ENCODE measurements around the gene TSPEAR. TPM values are rescaled to one million over a fixed set of nuclear protein-coding genes. Genes with fewer than 3 reads are reported as not detected.

Gene TSPEAR
- total and polyA plus RNA-seq, 2 donors (not counting 1 experiment from before 2014, with no cell fraction given): not detected

GRCh38 chr21:44514218-44514520 is 197.2 kb downstream of the TSPEAR start:
- no peak overlapping the region for H3K9ac ChIP-seq (ENCODE audit: insufficient read depth, low read length)
- no peak for DNase-seq (ENCODE audit: low read depth in 2 of 2)
- TF ChIP-seq EZH2 (IDR thresholded peaks at IDR 0.05; ENCODE audit: low read length, missing control alignments): no peak
- no peak for TF ChIP-seq CTCF (conservative IDR thresholded peaks at IDR 0.05 in 1 of 2, IDR thresholded peaks at IDR 0.05 in 1 of 2; ENCODE audit: low read depth in 1 of 2, low read length in 2 of 2)
- H3K36me3 ChIP-seq (ENCODE audit: control insufficient read depth, insufficient read depth, low read length): no peaks in the 10 kb centered on the region
- no peaks in the 10 kb centered on the region for H3K79me2 ChIP-seq (ENCODE audit: control insufficient read depth, insufficient read depth, low read length)
- no peaks in the 10 kb centered on the region for H3K4me1 ChIP-seq (ENCODE audit: control insufficient read depth, extremely low read depth, insufficient read depth, low read length)
- H3K27ac ChIP-seq (ENCODE audit: insufficient read depth, low read length): no peak overlapping the region
- no peaks in the 10 kb centered on the region for H3K27me3 ChIP-seq (ENCODE audit: control insufficient read depth, insufficient read depth, low read length)
- no peaks in the 10 kb centered on the region for H3K9me3 ChIP-seq (ENCODE audit: control insufficient read depth, insufficient read depth, low read depth, low read length)
- no peak overlapping the region for H3K4me3 ChIP-seq (replicated peaks in 1 of 4; ENCODE audit: control extremely low read depth in 1 of 4, insufficient read depth in 1 of 4, low read depth in 3 of 4, low read length in 4 of 4)
- H3K4me2 ChIP-seq (ENCODE audit: extremely low read depth, insufficient read depth, low read length): no peak overlapping the region
- H2AFZ ChIP-seq (ENCODE audit: low read length): no peak overlapping the region
- H4K20me1 ChIP-seq (ENCODE audit: control insufficient read depth, extremely low read depth, insufficient read depth, low read length): no peaks in the 10 kb centered on the region

- no peak overlapping the region for H3K27ac ChIP-seq (ENCODE audit: insufficient read depth, low read length)
- TF ChIP-seq CTCF (conservative IDR thresholded peaks at IDR 0.05 in 1 of 2, IDR thresholded peaks at IDR 0.05 in 1 of 2; ENCODE audit: low read depth in 1 of 2, low read length in 2 of 2) (no peak), EZH2 (IDR thresholded peaks at IDR 0.05; ENCODE audit: low read length, missing control alignments) (no peak)
- H3K36me3 ChIP-seq (ENCODE audit: control insufficient read depth, insufficient read depth, low read length): no peaks in the 10 kb centered on the region
- H3K4me3 ChIP-seq (replicated peaks in 1 of 4; ENCODE audit: control extremely low read depth in 1 of 4, insufficient read depth in 1 of 4, low read depth in 3 of 4, low read length in 4 of 4): no peak overlapping the region
- H2AFZ ChIP-seq (ENCODE audit: low read length): no peak overlapping the region
- H4K20me1 ChIP-seq (ENCODE audit: control insufficient read depth, extremely low read depth, insufficient read depth, low read length): no peaks in the 10 kb centered on the region
- no peak overlapping the region for H3K4me2 ChIP-seq (ENCODE audit: extremely low read depth, insufficient read depth, low read length)
- no peaks in the 10 kb centered on the region for H3K4me1 ChIP-seq (ENCODE audit: control insufficient read depth, extremely low read depth, insufficient read depth, low read length)
- no peak overlapping the region for H3K9ac ChIP-seq (ENCODE audit: insufficient read depth, low read length)
- H3K27me3 ChIP-seq (ENCODE audit: control insufficient read depth, insufficient read depth, low read length): no peaks in the 10 kb centered on the region
- no peaks in the 10 kb centered on the region for H3K9me3 ChIP-seq (ENCODE audit: control insufficient read depth, insufficient read depth, low read depth, low read length)
- no peaks in the 10 kb centered on the region for H3K79me2 ChIP-seq (ENCODE audit: control insufficient read depth, insufficient read depth, low read length)
- no peak for DNase-seq (ENCODE audit: low read depth in 2 of 2)
Observed at GRCh38 chr21:44513389-44514217, 197.8 kb downstream of the TSPEAR start.

DNA sequence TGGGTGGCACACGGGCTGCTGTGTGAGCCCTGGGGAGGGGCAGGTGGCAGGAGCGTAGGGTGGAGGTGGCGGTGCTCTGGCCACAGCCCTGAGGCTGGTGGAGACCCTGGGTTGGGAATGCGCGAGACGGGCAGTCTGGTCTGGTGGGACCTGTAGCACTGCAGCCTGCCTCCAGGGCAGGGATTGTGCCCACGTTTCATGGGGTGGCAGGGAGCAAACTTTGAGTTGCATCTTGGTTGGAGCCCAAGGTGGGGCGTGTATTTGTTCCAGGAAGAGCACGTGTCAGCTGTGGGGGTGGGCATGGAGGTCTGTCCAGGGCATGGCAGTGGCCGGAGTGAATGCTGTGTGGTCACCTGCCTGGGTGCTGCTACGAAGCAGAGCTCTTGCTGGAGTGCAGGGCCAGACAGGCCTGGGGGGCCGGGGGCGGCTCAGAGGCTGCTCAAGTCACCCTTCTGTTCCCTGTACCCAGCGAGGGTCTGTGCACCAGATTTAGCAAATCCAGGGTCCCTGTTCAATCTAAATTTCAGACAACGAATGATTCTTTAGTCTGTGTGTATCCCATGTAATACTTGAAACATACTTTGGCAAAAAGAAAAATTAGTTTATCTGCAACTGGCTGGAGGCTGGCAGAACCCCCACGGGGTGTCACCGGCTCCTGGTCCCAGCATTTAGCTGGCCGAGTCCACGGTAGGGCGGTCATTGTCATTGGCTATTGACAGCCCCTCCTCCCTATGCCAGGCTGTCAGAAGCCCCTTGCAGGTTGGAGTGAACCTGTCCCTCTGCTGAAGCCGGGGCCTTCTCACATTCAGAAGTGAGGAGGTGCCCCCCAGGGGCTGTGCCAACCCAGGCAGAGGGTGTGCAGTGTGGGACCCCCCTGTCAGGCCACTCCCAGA is 198.6 kb downstream of the TSPEAR start:
- Histone ChIP-seq H3K9ac (ENCODE audit: insufficient read depth, low read length) (no peak overlapping the region), H3K9me3 (ENCODE audit: control insufficient read depth, insufficient read depth, low read depth, low read length) (no peaks in the 10 kb centered on the region), H3K4me3 (replicated peaks in 1 of 4; ENCODE audit: control extremely low read depth in 1 of 4, insufficient read depth in 1 of 4, low read depth in 3 of 4, low read length in 4 of 4) (no peak overlapping the region), H3K4me2 (ENCODE audit: extremely low read depth, insufficient read depth, low read length) (no peak overlapping the region), H2AFZ (ENCODE audit: low read length) (no peak overlapping the region), H3K27ac (ENCODE audit: insufficient read depth, low read length) (no peak overlapping the region), H3K4me1 (ENCODE audit: control insufficient read depth, extremely low read depth, insufficient read depth, low read length) (no peaks in the 10 kb centered on the region), H4K20me1 (ENCODE audit: control insufficient read depth, extremely low read depth, insufficient read depth, low read length) (no peaks in the 10 kb centered on the region), H3K79me2 (ENCODE audit: control insufficient read depth, insufficient read depth, low read length) (no peaks in the 10 kb centered on the region), H3K36me3 (ENCODE audit: control insufficient read depth, insufficient read depth, low read length) (no peaks in the 10 kb centered on the region), H3K27me3 (ENCODE audit: control insufficient read depth, insufficient read depth, low read length) (no peaks in the 10 kb centered on the region)
- TF ChIP-seq CTCF (conservative IDR thresholded peaks at IDR 0.05 in 1 of 2, IDR thresholded peaks at IDR 0.05 in 1 of 2; ENCODE audit: low read depth in 1 of 2, low read length in 2 of 2) (no peak), EZH2 (IDR thresholded peaks at IDR 0.05; ENCODE audit: low read length, missing control alignments) (no peak)
- no peak for DNase-seq (ENCODE audit: low read depth in 2 of 2)

Data from fibroblast of lung (primary cell).